Adipocyte (in vitro differentiated cells): ENCODE data around the gene BMP4.
A peak's percentile ranks its signal among the peaks of the same experiment; 100 is the strongest.

Experiments
- DNase-seq: peaks from one replicate; pipeline ENCODE4 v3.0.0-alpha.2; 2015; ENCODE audit warnings: low read depth
- H3K27me3 ChIP-seq: replicated peaks from 2 replicates; pipeline ENCODE4 v1.7.0; 2013; ENCODE audit warnings: mild to moderate bottlenecking, low read length, moderate library complexity; ENCODE audit not compliant: control insufficient read depth, insufficient read depth
- H3K36me3 ChIP-seq: 2 replicates; pipeline ENCODE4 v1.7.0; 2013; ENCODE audit warnings: low read length, mild to moderate bottlenecking, moderate library complexity; ENCODE audit not compliant: control insufficient read depth, insufficient read depth, severe bottlenecking
- H3K4me1 ChIP-seq: 2 replicates; pipeline ENCODE4 v1.7.0; 2013; ENCODE audit warnings: mild to moderate bottlenecking, low read length, moderate library complexity; ENCODE audit not compliant: control insufficient read depth, insufficient read depth
- H3K4me3 ChIP-seq: 2 replicates; pipeline ENCODE4 v1.7.0; 2013; ENCODE audit warnings: mild to moderate bottlenecking, low read length, moderate library complexity
- H3K9ac ChIP-seq: 2 replicates; pipeline ENCODE4 v1.7.0; 2013; ENCODE audit warnings: mild to moderate bottlenecking, low read length, moderate library complexity
- H3K9me3 ChIP-seq: 2 replicates; pipeline ENCODE4 v1.7.0; 2013; ENCODE audit warnings: mild to moderate bottlenecking, low read length, moderate library complexity; ENCODE audit not compliant: control insufficient read depth

The BMP4 gene

GRCh38 chr14:53915364-53916014 lies 41.1 kb downstream of the BMP4 start:
- H3K4me1 ChIP-seq = peaks cover 12% of the 10 kb centered on the region
- peak overlapping the region; percentile 42 for H3K4me3 ChIP-seq
- no peak for DNase-seq
- no peaks in the 10 kb centered on the region for H3K36me3 ChIP-seq
- no peaks in the 10 kb centered on the region for H3K27me3 ChIP-seq
- no peak overlapping the region for H3K9ac ChIP-seq
- H3K9me3 ChIP-seq = peaks cover 4% of the 10 kb centered on the region

GRCh38 chr14:53912021-53912420 lies 44.6 kb downstream of the BMP4 start:
- DNase-seq = no peak
- H3K4me3 ChIP-seq = no peak overlapping the region
- no peak overlapping the region for H3K9ac ChIP-seq

GRCh38 chr14:53908416-53908815 lies 48.2 kb downstream of the BMP4 start:
- no peak overlapping the region for H3K4me3 ChIP-seq
- H3K9me3 ChIP-seq = peaks cover 40% of the 10 kb centered on the region
- no peaks in the 10 kb centered on the region for H3K36me3 ChIP-seq
- H3K4me1 ChIP-seq = no peaks in the 10 kb centered on the region
- H3K9ac ChIP-seq = no peak overlapping the region
- DNase-seq = no peak
- H3K27me3 ChIP-seq = no peaks in the 10 kb centered on the region

More at GRCh38 chr14:53912021-53912420, 44.6 kb downstream of the BMP4 start:
- H3K27me3 ChIP-seq = no peaks in the 10 kb centered on the region
- H3K9me3 ChIP-seq = peaks cover 14% of the 10 kb centered on the region
- no peaks in the 10 kb centered on the region for H3K36me3 ChIP-seq
- peaks cover 12% of the 10 kb centered on the region for H3K4me1 ChIP-seq

- H3K9me3 ChIP-seq = peaks cover 28% of the 10 kb centered on the region
- H3K9ac ChIP-seq = no peak overlapping the region
- H3K4me1 ChIP-seq = peaks cover 13% of the 10 kb centered on the region
- no peak for DNase-seq
- H3K4me3 ChIP-seq = no peak overlapping the region
- H3K36me3 ChIP-seq = no peaks in the 10 kb centered on the region
- H3K27me3 ChIP-seq = no peaks in the 10 kb centered on the region
Observed at GRCh38 chr14:53902307-53902706, 54.3 kb downstream of the BMP4 start.

GRCh38 chr14:53900499-53900898 lies 56.1 kb downstream of the BMP4 start:
- H3K9ac ChIP-seq = no peak overlapping the region
- no peak overlapping the region for H3K4me3 ChIP-seq
- H3K9me3 ChIP-seq = peaks cover 10% of the 10 kb centered on the region
- DNase-seq = peak; percentile 35
- H3K4me1 ChIP-seq = peaks cover 13% of the 10 kb centered on the region
- peaks cover 5% of the 10 kb centered on the region for H3K27me3 ChIP-seq
- H3K36me3 ChIP-seq = no peaks in the 10 kb centered on the region
